GM12801 (cell line): ENCODE measurements around the gene GNAQ.

Experiments
- TF ChIP-seq, protein P1 (sequence below): IDR thresholded peaks from one replicate; pipeline ENCODE4 v1.5.1; 2011; ENCODE audit warnings: control low read depth; ENCODE audit not compliant: insufficient read length; ENCODE audit errors: extremely low read depth

The GNAQ gene

DNA sequence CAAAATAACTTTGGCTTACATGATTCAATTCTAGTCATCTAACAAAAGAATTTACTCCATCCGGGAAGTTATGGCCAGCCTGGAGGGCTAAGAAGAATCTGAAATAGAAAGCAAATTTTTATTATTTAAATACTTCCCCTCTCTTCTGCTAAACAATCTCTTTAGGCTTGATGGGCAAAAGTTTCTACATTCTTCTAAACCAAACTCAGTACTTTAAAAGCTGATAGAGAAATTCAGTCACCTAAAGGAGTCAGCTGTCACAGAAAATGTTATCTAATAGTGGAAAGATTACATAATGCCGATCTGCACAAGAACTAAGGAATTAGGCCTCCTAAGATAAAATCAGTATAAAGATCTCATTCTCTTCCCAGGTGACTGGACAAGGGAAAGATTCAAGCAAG lies 32.4 kb downstream of the GNAQ start:
- TF ChIP-seq, protein P1, sequence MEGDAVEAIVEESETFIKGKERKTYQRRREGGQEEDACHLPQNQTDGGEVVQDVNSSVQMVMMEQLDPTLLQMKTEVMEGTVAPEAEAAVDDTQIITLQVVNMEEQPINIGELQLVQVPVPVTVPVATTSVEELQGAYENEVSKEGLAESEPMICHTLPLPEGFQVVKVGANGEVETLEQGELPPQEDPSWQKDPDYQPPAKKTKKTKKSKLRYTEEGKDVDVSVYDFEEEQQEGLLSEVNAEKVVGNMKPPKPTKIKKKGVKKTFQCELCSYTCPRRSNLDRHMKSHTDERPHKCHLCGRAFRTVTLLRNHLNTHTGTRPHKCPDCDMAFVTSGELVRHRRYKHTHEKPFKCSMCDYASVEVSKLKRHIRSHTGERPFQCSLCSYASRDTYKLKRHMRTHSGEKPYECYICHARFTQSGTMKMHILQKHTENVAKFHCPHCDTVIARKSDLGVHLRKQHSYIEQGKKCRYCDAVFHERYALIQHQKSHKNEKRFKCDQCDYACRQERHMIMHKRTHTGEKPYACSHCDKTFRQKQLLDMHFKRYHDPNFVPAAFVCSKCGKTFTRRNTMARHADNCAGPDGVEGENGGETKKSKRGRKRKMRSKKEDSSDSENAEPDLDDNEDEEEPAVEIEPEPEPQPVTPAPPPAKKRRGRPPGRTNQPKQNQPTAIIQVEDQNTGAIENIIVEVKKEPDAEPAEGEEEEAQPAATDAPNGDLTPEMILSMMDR: no peak

DNA sequence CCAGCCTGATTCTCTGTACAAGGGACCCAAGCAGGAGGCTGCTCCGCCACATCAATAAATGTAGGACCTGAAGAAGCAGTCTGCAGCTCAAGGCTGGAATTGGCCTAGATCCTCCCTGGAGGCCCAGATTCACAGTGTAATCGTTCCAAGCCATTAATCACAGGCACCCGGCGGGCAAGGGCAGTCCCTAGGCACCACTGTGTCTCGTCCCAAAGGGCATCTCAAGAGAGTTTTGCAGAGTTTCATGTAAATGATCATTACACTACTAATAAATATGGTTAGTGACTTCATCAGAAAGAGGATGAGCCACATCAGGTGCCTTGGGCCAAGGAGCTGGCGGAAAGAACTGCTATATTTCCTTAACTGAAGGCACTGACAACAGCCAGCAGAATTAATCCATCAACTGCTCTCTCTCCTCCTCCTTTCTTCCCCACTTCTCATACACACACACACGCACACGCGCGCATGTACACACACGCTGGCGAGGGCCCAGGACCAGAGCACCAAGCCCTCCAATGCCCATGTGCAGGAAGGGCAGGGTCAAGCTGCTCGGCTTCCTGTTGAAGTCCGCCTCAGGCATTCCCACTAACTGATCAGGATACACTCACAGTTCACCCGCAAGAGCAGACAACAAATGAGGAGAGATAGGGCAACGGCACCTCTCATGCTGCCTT lies 33.9 kb downstream of the GNAQ start:
- TF ChIP-seq, protein P1: no peak

DNA sequence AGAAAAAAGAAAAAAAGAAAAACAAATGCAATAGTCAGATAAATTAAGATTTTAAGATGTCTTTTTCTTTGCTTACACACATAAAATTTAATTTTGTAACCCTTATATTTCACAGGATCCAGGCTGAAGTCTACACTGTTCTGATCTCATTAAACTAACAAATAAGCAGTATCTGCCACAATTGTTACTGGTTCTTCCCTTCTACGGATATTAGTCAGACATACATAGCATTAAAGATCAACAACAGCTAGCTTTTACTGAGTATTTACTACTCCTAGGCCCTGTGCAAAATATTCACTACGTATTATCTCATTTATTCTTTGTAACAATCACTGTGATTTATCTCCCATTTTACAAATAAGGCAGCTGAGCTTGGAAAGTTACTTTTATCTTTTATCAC lies 34.9 kb downstream of the GNAQ start:
- TF ChIP-seq, protein P1: no peak

DNA sequence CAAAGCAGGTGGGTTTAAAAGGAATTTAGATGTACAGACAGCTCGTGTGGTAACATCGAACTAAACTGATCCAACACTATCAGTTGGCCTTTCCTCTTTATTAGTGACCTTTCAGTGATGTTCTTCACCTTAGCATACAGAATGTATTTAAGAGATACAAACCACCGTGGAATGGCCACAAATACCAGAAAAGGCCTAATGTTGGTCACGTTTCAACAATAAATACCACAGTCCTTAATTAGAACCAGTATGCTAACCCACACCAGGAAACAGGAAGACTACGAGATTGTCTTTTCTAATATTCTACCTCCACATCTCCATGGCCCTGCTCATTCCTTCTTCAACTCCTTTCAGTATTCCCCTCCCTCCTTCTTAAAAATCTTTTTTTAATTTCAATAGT lies 40.4 kb downstream of the GNAQ start:
- TF ChIP-seq, protein P1: no peak

DNA sequence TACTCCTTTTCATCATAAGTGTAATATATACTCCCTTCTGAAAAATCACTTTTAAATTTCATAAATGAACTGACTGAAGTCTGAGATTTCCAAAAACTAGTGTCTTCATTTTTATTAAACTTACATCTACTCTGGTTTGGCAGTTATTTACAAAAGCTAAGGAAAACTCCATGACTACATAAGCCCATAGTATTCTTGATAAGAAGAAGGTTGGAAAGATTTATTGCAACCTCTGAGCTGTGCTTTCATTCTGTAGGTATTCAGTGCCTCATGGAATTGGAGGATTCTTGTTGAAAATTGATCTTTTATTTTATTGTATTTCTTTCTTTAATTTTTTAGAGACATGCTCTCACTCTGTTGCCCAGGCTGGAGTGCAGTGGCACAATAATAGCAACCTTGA lies 41.7 kb downstream of the GNAQ start:
- TF ChIP-seq, protein P1: no peak

DNA sequence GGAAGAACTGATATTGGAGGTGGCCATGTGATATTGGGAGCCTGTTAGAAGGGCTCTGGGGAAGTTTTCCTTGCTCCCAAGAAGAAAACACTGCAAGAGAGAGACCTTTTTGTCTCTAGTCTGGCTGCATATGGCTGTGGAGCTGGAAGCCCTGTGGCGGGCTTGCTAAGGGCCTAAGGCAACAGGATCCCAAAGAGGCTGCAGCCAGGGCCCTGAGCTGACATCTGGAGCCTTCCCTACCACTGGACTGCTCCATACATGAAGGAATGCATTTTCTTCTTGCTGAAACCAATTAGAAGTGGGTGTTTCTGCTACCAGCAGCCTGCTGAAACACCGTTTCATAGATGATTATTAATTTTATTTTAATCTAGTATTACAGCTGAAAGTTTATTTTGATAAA lies 42.2 kb downstream of the GNAQ start:
- TF ChIP-seq, protein P1: no peak

DNA sequence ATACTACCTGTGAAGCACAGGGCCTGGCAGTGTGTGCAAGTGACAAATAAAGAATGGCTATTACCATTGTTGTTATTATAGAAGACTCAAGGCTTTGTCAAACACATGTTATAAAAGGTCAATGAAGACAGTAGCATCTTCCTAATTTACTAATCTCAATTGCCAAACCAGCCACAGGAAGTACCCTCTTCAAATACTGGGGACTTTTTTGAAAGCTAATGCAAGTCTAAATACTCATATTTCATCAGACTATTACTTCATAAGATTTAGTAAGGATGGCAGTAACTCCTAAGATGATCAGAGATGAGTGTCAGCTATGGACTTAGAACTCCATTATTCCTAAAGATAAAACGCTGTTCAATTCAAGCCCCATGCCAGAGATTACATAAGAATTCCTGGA lies 43.0 kb downstream of the GNAQ start:
- TF ChIP-seq, protein P1: no peak
